NCI-H446 treated with DMSO at 0.1 percent for 48 hours (cell line): Measurements from ENCODE around the gene KIF1C.
A peak's percentile ranks its signal among the peaks of the same experiment; 100 is the strongest.

Experiments
- DNase-seq: peaks from one replicate; lab custom pipeline; 2025; lab: John Stamatoyannopoulos, UW

KIF1C gene

DNA sequence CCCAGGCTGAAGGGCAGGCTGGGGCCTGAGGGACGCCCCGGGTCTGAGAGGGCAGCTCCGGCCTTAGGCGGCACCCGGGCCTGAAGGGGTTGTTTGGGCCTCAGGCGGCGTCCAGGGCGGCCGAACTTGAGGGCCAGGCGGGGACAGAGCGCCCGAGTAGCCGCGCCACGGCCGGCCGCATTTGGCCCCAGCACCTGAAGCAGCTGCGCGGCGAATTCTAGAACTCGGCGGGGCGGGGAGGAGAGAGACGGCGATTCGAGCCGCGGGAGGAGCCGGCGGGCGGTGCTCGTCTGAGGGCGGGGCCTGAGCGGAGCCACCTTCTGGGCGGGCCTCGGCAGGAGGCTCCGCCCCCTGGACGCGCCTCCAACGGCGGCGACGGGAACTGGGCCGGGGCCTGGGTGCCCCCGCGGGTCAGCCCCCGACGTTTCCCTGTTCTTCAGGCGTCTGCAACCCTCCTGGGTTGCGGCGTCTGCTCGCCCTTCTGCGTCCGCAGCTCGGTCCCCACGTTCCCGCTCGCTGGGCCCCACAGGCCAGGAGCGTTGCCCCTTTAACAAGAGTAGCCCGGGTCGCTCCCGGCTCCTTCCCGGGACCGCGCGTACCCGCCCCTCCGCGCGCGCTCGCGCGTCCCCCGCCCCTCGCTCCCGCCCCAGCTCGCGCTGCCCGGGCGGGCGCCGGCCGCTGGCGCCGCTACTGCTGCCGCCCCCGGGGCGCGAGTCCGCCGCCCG, at the start of gene KIF1C, which contains the start of gene INCA1:
TSS of gene KIF1C (plus strand) at position 649 of the 725 bp plus-strand sequence. CDS start 2,297 bp downstream, outside the sequence.
TSS of gene INCA1 (minus strand) at position 221 of the 725 bp plus-strand sequence. CDS start 3,085 bp downstream, outside the sequence.
- DNase-seq: peak; percentile 56

DNA sequence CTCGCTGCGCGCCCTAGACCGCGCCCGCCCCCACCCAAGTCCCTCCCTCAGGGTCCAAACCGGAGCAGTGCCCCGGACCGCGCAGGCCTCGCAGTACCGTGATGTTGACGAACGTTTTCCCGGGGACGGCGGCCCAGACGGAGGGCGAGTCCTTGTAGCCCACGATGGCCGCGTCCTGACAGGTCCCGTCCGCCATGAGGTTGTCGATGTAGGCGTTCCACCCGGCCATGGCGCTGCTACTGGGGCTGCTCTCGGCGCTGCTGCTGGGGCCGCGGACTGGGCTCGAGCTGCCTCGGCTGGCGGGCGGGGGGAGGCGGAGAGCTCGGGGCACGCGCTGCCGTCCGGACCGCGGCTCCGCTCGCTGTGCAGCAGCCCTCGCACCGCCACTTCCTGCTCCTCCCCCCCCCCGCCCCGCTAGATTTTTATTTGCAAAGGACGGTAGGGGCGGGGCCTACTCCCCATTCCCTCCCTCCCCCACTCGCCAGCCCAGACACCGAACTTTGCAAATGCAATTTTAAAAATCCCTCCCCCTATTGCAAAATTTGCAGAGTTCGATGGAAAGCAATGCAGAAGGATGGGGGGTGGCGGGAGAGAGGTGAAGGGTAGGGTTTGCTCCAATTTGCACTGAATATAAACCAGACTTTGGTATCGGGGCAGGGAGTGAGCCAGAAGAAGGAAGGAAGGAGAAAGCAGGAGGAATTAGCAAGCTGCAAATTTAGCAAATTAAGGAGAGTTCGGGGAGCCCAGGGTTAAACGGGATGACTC, 49.4 kb upstream of the KIF1C start, which contains the start of gene PFN1:
TSS of gene PFN1 (minus strand) at position 365 of the 765 bp plus-strand sequence. CDS start at position 229, 136 bp downstream.
- DNase-seq: peak; percentile 70

DNA sequence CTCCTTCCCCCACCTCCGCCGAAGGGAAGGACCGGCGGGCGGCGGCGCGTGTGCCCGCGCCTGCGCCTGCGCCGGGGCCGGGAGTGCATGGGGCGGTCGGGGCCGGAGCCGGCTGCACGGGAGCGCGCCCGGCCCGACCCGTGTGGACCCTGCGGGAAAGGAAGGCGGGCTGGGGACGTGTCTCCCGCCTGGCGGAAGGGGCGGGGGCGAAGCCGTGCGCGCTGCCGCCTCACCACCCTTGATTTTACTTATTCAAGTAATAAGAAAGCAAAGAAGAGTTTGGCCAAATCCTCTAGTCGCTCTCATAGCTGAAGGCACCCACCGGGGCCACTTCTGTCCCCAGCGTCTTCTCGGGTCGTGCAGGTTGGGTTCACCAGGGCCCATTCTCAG, 48.8 kb upstream of the KIF1C start:
- peak; percentile 77 for DNase-seq

DNA sequence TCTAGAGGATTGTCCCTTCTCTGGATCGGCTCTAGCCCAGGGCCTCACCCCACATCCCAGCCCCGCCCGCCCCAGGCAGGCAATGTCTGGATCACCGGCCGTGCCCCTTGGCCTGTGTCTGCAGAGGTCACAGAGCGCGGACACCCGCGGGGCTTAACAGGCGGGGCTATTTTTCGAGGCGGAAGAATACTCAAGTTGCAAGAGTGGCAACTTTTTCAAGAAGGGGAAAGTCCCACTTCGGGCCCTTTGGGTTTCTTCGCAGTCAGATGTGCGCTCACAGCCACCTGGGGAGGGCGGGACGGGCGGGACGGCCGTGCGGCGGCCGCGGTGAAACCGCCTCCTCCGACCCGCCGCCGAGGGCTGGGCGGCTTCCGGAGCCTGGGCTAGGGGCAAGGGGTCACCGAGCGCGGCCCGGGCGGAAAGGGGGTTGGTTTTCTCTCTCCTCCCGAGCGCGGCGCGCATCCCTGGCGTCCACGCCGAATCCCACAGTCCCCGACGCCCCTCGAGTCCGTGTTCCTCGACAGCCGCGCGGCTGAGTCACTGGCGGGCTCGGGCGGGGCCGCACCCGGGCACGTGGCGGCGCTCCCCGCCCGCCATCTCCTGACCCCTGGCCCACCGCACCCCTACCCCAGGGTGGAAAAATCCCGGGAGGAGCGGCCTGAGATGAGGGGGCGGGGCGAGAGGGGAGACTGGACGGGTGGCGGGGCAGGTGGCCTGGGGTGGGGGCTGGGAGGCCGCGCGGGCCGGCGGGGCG, 48.3 kb upstream of the KIF1C start:
- no peak for DNase-seq

DNA sequence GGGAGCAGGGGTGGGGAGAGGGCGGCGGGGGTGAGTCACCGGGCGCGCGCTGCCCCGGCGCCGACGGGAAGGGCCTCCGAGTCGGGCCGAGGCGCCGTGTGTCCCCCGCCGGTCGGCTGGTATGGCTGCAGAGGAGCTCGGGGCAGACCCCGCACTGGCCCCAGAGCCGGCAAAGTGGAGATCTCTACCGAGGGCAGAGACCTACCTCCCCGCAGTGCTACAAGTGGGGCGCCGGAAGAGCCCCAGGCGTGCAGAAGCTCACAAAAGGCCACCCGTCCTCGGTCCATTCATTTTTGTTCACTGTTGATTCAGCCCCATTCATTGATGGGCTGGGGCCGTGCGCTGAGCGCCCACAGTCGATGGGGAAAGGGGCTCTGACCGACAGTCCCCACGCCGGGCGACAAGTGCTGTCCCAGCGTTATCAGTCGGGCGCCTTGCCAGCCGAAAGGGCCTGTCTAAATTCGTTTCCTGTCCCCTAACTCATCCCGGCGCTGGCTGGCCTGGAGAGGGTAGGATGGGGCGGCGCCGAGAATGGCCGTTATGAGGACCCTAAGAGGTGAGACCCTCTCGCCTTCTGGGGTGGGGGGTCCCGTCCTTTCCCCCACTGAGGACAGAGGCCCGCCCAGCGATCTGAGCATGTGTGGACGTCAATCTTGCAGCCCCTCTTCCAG, 47.5 kb upstream of the KIF1C start:
- no peak for DNase-seq

DNA sequence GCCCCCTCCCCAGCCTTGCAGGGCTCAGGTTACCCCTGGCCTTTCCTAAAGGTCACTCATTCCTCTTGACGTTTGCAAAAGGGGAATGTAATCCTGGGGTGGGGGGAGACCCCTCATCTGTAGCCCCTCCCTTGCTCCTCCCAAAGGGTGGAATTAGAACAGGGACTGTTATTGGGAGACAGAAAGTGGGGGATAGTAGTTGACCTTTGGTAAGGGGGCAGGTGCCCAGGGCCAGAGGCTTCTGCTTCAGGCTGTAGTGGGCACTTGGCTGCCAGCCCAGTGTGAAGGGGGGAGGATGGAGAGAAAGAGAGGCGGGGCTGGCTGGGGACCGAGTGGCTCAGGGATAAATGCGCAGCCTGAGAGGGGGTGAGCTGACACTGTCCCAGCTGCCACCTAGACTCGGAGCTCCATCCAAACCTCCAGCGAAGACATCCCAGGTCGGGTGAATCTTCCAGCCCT, 47.0 kb upstream of the KIF1C start, which contains the start of gene ENO3:
TSS of gene ENO3 (plus strand) at position 374 of the 459 bp plus-strand sequence. CDS start 711 bp downstream, outside the sequence.
- no peak for DNase-seq

DNA sequence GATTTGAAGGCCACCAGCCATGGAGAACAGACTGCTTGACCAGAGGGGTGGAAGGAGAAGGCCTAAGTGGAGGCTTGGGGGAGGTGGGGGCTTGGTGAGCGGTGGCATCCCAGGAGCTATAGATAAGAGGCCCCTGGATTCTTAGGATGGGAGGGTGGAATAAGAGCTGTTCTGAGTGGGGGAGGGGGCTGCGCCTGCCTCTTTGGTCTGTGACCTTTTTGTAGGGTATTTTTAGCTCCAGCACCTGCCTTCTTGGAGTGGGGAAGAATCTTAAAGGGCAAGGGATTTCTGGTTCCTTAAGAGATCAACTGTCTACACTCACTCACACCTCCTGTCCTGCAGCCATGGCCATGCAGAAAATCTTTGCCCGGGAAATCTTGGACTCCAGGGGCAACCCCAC, 46.3 kb upstream of the KIF1C start:
- no peak for DNase-seq

DNA sequence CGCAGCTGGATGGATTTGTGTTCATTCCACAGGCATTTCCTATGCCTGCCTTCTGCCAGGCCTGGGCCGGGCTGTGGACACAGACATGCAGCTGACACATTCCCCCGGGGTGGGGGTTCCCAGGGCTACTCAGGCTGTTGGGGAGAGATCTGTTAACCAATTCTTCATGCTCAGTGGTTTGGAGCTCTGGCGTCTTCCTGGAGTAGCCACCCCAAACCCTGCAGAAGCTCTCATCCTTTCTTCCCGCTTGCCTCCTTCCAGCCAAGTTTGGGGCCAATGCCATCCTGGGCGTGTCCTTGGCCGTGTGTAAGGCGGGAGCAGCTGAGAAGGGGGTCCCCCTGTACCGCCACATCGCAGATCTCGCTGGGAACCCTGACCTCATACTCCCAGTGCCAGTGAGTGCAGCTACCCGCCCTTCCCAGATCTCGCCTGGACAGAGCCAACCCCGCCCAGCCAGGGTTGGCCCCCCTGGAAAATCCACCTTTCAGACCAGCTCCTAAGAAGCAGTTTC, 44.2 kb upstream of the KIF1C start:
- DNase-seq: no peak

DNA sequence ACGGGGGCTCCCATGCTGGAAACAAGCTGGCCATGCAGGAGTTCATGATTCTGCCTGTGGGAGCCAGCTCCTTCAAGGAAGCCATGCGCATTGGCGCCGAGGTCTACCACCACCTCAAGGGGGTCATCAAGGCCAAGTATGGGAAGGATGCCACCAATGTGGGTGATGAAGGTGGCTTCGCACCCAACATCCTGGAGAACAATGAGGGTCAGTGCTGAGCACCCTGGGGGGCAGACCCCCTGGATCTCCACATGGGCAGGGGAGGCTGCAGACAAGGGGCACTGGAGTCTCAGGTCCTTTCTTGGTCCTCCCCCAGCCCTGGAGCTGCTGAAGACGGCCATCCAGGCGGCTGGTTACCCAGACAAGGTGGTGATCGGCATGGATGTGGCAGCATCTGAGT, 42.7 kb upstream of the KIF1C start:
- no peak for DNase-seq

DNA sequence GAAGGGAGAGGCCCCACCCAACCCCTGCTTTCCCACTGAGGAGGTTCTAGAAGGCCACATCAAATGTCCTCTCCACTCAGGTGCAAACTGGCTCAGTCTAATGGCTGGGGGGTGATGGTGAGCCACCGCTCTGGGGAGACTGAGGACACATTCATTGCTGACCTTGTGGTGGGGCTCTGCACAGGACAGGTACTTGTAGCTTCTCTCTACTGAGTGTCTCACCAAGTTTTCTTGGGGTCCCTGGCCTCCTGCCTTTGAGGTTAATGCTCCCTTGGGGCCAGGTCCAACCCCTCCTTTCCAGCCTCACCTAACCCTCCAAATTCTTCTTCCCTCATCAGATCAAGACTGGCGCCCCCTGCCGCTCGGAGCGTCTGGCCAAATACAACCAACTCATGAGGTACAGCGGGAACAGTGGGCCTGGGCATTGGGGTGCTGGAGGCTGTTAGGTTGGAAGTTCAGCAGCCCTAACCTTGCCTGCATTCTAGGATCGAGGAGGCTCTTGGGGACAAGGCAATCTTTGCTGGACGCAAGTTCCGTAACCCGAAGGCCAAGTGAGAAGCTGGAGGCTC, 41.2 kb upstream of the KIF1C start:
- no peak for DNase-seq

DNA sequence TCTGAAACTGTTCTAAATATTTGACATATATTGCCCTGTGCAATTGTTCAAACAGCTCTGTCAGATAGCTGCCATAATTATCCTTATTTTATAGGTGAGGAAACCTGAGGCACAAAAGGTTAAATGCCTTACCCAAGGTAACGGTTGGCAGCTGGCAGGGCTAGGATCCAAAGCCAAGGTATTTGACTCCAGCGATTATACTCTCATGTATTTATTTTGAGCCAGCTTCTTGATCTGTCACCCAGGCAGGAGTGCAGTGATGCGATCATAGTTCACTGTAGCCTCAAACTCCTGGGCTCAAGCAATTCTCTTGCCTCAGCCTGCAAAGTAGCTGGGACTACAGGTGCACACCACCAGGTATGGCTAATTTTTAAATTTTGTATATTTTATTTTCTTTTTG, 39.6 kb upstream of the KIF1C start:
- DNase-seq: no peak

DNA sequence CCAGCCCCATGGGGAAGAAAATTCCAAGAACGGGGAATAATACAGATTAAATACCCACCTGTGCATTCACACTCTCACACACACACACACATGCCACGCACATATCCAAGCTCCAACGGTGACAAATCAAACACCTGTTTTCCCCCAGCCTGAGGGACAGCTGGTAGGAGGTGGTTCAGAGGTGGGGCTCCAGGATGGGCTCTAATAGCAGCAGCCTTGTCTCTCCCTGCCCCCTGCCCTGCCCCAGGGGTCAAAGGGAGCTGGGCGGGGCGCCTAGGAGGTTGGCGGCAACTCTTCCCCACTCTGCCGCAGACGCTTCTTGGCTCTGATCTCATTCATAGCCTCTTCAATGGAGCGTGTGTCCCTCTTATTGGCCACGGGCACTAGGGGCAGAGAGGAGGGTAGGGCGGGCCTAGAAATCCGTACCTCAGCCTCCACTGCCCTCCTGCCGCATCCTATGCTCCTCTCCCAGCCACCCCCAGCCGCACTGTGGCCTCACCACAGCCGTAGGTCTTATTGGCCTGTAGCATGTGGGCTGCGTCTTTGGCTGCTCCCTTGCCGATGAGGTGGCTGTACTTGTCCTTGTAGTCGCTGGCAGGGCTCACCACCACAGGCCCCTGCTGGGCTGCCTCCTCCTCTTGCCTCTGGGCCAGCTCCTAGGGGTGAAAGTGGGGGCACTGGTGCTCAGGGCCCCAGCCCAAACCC, 38.3 kb upstream of the KIF1C start:
- no peak for DNase-seq

DNA sequence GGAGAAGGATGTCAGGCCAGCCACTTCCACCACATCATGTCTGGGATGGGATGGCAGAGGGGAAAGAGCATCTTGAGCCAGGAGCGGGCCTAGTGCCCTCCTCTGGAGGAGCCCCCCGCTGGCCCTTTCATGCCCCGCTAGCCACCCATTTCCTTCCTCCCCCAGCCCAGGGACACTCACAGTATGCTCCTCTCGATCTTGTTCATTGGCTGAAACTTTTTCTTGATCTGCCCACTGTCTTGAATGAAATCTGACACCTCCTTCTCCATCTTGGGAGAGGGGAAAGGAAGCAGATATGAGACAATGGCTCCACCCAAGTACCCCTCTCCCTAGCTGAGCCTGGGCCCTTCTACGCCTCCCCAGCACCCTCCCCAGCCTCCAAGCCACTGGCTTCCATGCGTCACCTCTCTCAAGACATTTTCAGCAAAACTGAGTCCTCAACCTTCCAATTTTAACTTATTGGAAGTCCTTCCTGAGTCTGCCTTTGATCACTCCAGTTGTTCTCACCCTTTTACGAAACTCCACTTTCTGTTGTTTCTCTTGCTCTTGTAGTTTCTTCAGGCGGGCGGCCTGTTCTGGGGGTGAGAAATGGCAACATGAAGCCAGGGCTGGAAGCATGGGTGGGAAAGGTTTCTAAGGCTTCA, 37.3 kb upstream of the KIF1C start:
- no peak for DNase-seq

DNA sequence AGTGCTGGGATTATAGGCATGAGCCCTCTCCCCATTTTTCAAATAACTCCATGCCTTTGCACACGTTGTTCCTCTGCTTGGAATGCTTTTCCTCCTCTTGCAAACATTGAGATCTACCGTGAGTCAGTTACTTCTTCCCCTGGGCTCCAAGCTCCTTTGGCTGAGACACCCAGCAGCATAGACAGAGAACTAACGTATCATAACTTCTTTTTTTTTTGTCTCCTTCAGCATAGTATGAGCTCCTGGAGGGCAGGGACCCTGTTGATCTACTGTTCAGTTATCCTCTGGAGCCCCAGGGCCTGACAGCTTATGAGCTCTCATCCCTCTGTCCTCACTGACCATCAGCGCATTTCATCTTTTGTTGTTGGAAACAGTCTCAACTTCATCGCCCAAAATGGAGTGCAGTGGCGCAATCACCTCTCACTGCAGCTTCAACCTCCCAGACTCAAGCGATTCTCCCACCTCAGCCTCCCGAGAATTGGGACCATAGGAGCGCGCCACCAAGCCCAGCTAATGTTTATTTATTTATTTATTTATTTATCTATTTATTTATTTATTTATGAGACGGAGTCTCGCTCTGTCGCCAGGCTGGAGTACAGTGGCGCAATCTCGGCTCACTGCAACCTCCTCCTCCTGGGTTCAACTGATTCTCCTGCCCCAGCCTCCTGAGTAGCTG, 32.3 kb upstream of the KIF1C start:
- no peak for DNase-seq

DNA sequence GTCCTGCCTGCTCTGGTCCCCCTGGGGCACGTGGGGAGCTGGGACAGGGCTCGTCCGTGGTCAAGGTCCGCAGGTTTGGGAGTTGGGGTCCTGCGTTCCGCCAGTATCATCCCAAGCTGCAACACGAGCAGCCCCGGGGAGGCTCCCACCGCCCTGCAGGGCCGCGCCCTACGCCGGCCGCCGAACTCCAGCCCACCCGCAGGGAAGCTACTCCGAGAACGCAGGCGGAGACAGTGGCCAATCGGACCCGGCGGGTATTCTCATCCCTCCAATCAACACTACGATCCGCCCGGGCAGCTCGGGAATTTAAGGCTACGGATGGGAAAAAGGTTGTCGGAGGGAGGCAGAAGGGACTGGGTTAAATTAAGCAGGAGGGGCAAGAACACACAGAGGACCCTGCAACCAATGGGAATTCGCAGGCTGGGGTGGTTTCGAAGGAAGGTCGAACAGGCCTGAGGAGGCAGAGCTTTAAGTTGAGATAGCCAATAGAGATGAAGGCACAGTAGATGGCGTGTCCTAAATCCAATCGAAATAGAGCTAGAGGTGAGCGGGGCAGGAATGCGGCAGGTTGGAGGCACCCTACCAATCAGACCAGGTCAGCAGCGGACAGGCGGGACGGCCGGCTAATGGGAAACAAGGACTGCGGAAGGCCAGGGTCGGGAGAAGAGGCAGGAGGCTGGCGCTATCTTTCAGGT, 30.8 kb upstream of the KIF1C start:
- DNase-seq: peak; percentile 99

DNA sequence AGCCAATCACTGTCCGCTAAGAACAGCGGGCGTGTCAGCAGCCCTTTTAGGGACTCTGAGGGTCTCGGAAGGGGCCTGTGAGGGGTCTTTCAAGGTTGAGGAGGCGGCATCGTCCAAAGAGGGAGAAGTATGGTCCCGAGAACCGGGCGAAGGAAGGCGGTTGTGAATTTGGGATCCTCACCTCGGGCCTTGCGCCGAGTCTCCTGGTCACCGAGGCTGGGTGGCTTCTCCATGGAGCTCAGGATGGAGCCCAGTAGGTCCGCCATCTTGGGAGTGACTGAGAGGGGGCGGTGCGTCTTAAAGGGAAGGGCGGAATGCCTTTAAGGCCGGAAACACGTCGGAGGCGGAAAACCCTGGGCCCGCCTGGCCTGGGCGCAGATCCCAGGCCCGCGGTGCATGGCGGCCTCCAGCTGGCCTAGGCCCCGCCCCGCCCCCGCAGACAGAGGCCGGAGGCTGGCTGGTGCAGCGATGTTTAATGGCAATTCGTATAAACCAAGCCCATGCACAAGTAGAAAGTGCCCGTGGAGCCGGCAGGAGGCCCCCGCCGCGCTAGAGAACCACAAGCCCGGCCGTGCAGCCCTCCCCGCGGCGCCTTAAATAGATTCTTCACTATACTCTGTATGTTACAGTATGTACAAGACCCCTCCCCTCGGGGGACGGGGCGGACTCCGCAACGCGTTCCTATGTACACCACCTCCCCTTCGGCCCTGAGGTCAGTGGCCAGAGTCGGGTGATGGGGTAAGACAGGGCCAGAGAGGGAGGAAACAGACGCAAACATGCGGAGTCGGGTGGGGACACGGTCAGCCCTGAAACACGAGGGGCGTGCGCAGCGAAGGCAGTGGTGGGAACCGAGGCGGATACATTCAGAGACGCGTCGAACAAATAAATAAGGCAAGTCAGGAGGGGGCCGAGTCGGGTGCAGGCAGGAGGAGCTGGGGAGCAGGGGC, 29.9 kb upstream of the KIF1C start, which contains the start of gene SPAG7:
TSS of gene SPAG7 (minus strand) at position 279 of the 947 bp plus-strand sequence. CDS start at position 266, 13 bp downstream.
- peak; percentile 88 for DNase-seq

DNA sequence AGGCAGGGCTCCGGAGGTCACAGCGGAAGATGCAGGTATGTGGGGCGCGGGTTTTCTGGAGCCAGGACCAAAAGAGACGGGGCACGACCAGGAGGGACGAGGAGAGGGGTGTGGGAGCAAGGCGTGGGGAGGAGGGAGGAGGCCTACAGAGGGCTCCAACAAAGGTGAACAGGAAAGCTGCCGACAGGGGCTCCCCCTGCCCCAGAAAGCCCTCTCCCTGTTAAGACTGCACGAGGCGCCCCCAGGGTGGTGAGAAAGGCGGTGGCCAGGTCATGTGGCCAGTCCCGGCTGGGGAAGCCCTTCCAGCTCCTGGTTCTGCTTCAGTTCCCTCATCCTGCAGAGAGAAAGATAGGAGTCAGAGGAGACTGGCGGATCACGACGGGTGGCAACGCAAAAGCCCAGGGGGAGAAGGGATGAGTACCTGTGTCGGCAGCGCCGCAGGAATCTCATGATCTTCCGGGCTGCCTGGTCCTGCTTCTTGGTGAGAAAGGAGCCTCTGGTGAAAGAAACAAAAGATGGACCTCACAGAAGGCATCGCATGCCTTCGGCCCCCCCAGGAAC, 29.2 kb upstream of the KIF1C start:
- no peak for DNase-seq
